GM21723 (cell line): Measurements from ENCODE around the gene CNKSR3.
"Not testable (repeated sequence)": the region's sequence is repeated elsewhere in the genome, so short reads cannot be mapped to it uniquely, and the experiment has no call there.

Experiments used
- ATAC-seq: cut with Tn5 transposase; IDR thresholded peaks from one replicate; pipeline ENCODE4 v1.9.1; 2021; ENCODE audit warnings: mild to moderate bottlenecking, moderate library complexity; ENCODE audit not compliant: unreplicated experiment

CNKSR3 gene

GRCh38 chr6:154510144-154510905, at the start of gene CNKSR3:
Gene CNKSR3, minus strand, starts transcription at chr6:154510685. Its CDS starts 571 bp downstream, at chr6:154510114.
- peak; percentile 78 for ATAC-seq

GRCh38 chr6:154558984-154559383, 48.5 kb upstream of the CNKSR3 start:
- no peak for ATAC-seq

- no peak for ATAC-seq
Observed at GRCh38 chr6:154558513-154558912, 48.0 kb upstream of the CNKSR3 start.

- no peak for ATAC-seq
Observed at GRCh38 chr6:154555073-154555677, 44.7 kb upstream of the CNKSR3 start.

- ATAC-seq, result no peak
Observed at GRCh38 chr6:154554491-154554890, 44.0 kb upstream of the CNKSR3 start.

GRCh38 chr6:154550779-154551178, 40.3 kb upstream of the CNKSR3 start:
- no peak for ATAC-seq

- no peak for ATAC-seq
Observed at GRCh38 chr6:154549179-154549578, 38.7 kb upstream of the CNKSR3 start.

- no peak for ATAC-seq
Observed at GRCh38 chr6:154548130-154548830, 37.8 kb upstream of the CNKSR3 start.

GRCh38 chr6:154543628-154544027, 33.1 kb upstream of the CNKSR3 start:
- no peak for ATAC-seq

- no peak for ATAC-seq
Observed at GRCh38 chr6:154542747-154543146, 32.3 kb upstream of the CNKSR3 start.

- ATAC-seq, result not testable (repeated sequence)
Observed at GRCh38 chr6:154541837-154542236, 31.4 kb upstream of the CNKSR3 start.

GRCh38 chr6:154539593-154540269, 29.2 kb upstream of the CNKSR3 start:
- no peak for ATAC-seq

GRCh38 chr6:154538640-154539191, 28.2 kb upstream of the CNKSR3 start:
- ATAC-seq, result no peak

GRCh38 chr6:154537511-154538325, 27.2 kb upstream of the CNKSR3 start:
- ATAC-seq, result no peak

GRCh38 chr6:154536999-154537398, 26.5 kb upstream of the CNKSR3 start:
- no peak for ATAC-seq

- ATAC-seq, result no peak
Observed at GRCh38 chr6:154536255-154536654, 25.8 kb upstream of the CNKSR3 start.

GRCh38 chr6:154535851-154536250, 25.4 kb upstream of the CNKSR3 start:
- no peak for ATAC-seq

- ATAC-seq, result no peak
Observed at GRCh38 chr6:154535147-154535546, 24.7 kb upstream of the CNKSR3 start.

- no peak for ATAC-seq
Observed at GRCh38 chr6:154534531-154534930, 24.0 kb upstream of the CNKSR3 start.

- ATAC-seq, result no peak
Observed at GRCh38 chr6:154532426-154532825, 21.9 kb upstream of the CNKSR3 start.
